Dermis blood vessel endothelial cell (primary cell): ENCODE measurements around the gene SLCO1B3. TPM values are rescaled to one million over a fixed set of nuclear protein-coding genes. Genes with fewer than 3 reads are reported as not detected.
"Not testable (repeated sequence)": the region's sequence is repeated elsewhere in the genome, so short reads cannot be mapped to it uniquely, and the experiment has no call there.

Experiments used
- DNase-seq: peaks from one replicate; pipeline ENCODE4 v3.0.0; 2010
- total RNA-seq: library from RNA; depleted of rRNA; stranded (reverse); fragments of >200 nt; gene quantifications from 2 replicates; pipeline ENCODE4 v1.2.3, GENCODE V29; 2014

Gene SLCO1B3, protein sequence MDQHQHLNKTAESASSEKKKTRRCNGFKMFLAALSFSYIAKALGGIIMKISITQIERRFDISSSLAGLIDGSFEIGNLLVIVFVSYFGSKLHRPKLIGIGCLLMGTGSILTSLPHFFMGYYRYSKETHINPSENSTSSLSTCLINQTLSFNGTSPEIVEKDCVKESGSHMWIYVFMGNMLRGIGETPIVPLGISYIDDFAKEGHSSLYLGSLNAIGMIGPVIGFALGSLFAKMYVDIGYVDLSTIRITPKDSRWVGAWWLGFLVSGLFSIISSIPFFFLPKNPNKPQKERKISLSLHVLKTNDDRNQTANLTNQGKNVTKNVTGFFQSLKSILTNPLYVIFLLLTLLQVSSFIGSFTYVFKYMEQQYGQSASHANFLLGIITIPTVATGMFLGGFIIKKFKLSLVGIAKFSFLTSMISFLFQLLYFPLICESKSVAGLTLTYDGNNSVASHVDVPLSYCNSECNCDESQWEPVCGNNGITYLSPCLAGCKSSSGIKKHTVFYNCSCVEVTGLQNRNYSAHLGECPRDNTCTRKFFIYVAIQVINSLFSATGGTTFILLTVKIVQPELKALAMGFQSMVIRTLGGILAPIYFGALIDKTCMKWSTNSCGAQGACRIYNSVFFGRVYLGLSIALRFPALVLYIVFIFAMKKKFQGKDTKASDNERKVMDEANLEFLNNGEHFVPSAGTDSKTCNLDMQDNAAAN
- total RNA-seq: not detected in 2 replicates

DNA sequence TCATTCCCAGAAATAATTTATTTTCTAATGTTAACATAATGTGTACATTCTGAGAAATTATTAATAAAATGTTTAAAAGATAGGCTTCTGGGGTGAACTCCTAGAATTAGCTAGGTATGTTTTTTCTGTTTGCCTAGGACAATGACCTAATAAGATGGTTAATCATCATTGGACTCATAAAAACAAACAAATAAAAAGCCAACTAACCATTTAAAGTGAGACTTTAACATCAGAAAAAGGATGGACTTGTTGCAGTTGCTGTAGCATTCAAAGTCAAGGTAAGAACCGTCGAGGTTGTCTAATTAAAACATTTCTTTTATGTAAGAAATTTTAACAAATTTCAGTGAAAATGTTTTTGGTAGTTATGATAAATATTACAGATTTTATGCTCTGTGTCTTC is at the start of gene SLCO1B3:
Gene SLCO1B3, plus strand, starts transcription at position 219 of the 400 bp plus-strand sequence. CDS start 5,034 bp downstream, outside the sequence.
- no peak for DNase-seq

DNA sequence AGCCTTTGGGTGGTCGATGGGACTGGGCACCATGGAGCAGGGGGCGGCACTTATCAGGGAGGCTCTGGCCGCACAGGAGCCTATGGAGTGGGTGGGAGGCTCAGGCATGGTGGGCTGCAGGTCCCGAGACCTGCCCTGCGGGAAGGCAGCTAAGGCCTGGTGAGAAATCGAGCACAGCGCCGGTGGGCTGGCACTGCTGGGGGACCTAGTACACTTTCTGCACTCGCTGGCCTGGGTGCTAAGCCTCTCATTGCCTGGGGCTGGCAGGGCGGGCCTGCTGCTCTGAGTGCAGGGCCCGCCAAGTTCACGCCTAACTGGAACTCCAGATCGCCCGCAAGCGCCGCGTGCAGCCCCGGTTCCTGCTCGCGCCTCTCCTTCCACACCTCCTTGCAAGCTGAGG is 33.1 kb upstream of the SLCO1B3 start:
- no peak for DNase-seq

DNA sequence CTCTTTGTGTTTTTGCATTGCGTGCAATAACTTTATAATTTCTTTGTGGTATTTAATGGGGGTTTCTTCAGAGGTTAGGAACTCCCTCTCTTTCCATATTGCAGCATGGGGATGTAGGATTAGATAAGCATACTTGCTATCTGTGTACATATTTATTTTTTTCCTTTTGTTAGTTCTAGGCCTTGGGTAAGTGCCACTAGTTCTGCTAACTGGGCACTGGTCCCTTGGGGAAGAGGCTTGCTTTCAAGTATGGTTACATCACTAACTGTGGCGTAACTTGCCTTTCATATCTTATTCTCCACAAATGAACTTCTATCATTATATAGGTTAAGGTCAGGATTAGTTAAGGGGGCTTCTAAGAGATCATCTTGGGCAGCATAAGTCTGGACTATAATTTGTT is 31.5 kb upstream of the SLCO1B3 start:
- no peak for DNase-seq

DNA sequence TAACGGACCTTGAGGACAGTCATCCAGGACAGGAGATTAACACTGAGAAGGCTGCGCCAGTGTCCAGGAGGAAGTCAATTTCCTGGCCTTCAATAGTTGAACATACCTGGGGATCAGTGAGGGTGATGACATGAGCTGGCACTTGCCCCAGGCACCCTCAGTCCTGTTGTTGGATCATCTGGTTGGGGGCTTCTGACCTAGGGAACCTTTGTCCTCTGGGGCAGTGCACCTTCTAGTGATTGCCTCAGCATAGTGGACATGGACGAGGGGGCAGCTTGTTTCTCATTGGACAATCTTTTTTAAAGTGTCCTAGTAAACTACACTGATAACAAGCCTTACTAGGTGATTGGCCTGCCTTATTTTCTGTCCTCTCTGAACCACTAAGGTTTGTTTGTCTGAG is 30.5 kb upstream of the SLCO1B3 start:
- DNase-seq: not testable (repeated sequence)

DNA sequence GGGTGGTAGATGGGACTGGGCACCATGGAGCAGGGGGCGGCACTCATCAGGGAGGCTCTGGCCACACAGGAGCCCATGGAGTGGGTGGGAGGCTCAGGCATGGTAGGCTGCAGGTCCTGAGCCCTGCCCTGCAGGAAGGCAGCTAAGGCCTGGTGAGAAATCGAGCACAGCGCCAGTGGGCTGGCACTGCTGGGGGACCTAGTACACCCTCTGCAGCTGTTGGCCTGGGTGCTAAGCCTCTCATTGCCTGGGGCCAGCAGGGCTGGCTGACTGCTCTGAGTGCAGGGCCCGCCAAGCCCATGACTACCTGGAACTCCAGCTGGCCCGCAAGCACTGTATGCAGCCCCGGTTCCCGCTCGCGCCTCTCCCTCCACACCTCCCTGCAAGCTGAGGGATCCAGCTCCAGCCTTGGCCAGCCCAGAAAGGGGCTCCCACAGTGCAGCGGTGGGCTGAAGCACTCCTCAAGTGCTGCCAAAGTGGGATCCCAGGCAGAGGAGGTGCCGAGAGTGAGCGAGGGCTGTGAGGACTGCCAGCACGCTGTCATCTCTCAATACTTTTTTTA is 26.6 kb upstream of the SLCO1B3 start:
- DNase-seq: not testable (repeated sequence)

DNA sequence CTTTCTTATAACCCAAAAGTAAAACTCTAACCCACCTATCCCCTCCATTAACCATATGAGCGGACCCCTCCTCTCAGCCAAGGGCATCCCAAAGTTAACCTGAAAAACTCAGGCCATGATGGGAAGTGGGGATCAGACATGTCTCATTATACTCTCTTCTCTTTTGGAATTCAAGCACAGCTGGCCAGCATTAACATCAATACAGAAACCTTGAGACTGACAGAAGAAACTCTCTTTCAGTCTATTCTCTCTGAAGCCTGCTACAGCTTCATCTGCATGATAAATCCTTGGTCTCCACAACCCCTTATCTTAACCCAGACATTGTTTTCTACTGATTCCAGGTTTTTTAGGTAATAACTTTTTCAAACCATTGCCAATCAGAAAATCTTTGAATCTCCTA is 17.5 kb upstream of the SLCO1B3 start:
- no peak for DNase-seq

DNA sequence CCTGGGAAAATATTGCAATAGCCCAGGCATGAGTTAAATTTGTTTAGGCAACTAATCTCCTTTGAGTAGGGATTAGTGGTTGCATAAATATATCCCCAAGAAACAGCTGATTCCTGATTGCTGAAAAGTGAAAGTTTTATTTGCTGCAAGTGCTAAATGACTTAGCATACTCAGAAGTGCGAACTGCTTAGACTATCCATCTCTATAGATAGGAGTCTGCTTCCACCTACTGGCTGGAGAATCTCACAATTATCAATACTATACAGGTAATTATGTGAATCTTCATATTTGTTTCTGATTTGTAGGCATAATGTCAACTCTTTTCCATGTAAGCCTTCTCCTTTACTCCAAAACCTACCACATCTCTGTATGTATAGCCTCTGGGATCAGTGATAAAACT is 12.0 kb upstream of the SLCO1B3 start:
- DNase-seq: peak; percentile 19

DNA sequence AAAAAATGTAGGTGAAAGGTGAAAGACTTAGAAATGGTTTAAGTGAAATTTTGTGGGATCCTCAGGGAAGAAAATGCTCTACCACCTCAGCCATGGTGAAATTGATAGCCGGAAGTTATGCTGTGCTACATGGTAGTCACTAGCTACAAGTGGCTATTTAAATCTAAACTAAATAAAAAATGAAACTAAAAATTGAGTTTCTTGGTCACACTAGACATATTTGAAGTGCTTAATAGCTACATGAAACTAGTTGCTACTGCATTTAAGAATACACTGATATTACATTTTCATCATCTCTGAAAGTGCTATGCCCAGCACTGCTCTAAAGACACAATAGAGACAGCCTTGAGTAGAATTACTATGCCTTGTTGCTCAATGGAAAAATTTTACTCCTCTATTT is 10.3 kb upstream of the SLCO1B3 start:
- DNase-seq: no peak

DNA sequence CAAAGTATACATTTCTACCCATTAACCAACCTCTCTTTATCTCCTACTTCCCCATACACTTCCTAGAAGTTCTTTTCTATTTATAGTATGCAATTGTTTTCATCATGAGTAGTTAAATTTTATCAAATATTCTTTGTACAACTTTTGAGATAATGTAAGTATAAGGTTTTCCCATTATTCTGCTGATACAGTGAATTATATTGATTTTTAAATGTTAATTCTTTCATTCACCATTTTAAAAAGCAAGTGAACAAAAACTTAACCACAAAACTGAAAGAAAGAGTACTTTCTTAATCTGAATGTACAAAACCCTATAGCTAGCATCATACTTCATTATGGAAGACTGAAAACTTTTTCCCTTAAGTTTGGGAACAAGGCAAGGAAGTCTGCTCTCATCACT is 9.5 kb upstream of the SLCO1B3 start:
- no peak for DNase-seq

DNA sequence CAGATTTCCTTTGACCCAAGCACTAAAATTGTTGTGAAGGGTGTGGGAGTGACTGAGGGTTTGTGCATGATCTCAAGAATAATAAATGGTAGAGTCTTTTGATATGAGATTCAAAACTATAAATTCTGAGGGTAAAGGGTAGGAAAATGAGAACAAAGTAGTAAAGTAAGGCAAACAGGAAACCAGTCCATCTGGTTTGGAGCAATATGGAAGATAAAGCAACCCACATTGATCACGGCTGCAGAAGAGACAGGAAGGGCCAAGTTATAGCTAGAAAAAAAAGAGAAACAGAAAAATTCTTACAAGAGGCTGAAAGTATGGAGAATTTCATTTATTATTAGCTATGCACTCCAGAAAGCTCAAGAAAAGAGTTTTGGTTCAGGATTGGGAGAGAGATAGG is 4.6 kb upstream of the SLCO1B3 start:
- no peak for DNase-seq

DNA sequence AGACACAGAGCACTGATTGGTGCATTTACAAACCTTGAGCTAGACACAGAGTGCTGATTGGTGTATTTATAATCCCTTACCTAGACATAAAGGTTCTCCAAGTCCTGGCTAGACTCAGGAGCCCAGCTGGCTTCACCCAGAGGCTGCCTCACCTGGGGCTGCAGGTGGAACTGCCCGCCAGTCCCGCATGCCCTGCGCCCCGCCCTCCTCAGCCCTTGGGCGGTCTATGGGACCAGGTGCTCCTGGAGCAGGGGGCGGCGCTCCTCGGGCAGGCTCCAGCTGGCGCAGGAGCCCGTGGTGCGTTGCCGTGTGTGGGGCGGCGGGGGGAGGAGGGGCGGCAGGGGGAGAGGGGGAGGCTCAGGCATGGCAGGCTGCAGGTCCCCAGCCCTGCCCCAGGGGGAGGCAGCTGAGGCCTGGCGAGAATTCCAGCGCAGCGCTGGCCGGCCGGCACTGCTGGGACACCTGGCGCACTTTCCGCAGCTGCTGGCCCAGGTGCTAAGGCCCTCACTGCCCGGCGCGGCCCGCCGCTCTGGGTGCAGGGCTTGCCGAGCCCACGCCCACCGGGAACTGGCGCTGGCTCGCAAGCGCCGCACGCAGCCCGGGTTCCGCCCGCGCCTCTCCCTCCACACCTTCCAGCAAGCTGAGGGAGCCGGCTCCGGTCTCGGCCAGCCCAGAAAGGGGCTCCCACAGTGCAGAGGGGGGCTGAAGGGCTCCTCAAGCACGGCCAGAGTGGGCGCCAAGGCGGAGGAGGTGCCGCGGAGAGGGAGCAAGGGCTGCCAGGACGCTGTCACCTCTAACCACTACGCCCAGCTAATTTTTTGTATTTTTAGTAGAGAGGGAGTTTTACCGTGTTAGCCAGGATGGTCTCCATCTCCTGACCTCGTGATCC is 3.1 kb upstream of the SLCO1B3 start:
- DNase-seq: no peak

DNA sequence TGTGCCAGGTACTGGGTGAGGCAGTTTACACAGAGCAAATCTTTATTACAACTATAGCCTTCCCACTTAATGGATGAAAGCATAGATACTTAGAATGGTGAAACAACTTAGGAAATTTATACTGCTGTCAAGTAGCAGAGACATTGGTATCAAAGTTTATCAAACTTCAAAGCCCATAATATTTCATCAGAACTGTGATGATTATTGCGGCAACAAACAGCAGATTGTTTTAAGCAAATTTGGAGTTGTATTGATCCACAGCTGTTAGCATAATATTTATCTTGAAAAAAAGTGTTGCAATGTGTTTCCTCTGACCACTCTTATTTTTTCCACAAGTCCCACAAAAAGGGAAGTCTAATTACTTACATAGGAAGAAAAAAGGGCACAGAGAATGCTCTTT is 2.0 kb upstream of the SLCO1B3 start:
- DNase-seq: no peak

DNA sequence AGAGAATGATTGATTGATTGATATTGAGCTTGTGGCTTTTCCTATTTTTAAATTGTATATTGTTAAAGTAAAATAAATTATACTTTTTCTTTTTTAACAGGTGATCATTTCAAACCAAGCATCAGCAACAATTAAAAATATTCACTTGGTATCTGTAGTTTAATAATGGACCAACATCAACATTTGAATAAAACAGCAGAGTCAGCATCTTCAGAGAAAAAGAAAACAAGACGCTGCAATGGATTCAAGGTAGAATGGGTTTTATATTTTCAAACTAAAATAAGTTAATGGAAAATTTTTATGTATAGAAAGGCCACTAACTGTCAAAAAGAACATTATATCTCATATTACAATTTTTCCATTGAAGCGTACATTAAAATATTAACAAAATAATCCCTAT is 5.1 kb downstream of the SLCO1B3 start:
- no peak for DNase-seq

DNA sequence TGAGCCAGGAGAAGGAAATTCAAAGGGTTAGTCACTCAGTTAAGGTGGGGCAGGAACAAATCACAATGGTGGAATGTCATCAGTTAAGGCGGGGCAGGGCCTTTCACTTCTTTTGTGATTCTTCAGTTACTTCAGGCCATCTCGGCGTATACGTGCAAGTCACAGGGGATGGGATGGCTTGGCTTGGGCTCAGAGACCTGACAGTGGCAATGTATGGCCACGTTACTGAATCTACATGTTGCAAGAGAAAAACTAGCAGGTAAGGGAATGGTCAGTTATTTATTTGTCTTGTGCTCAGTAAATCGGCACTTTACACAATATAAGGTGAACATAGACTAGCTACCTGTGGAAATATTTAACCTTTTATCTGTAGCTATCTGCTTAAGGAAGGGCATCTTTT is 11.9 kb downstream of the SLCO1B3 start:
- no peak for DNase-seq

DNA sequence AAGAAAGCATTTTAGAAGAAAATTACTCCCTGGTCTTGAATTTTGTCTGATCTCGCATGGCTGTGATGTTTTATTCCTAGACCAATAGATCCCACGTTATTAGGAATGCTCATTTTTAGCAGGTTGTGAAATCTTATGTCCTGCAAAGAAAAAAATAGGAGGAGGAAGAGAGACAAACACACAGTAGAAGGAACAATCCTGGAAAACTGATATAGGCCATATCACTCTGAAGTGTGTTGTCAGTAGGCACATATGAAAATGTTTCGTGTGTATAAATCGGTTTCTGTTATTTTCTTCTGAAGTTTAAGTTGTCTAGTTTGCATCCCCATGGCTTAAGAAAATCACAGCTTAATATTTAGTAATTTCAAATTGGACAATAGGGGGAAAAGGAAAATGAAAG is 12.4 kb downstream of the SLCO1B3 start:
- no peak for DNase-seq

DNA sequence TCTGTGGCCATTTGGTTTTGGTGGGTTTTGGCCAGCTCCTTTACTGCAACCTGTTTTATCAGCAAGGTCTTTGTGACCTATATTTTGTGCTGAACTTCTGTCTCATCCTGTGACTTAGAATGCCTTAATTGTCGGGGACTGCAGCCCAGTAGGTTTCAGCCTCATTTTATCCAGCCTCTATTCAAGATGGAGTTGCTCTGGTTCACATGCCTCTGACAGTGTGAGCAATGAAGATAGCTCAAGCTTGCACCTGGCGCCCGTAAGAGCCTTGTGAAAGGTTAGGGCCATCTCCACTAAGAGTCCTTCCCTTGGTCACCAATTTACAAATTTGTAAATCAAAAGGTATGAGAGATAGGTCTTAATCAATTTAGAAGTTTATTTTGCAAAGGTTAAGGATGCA is 19.4 kb downstream of the SLCO1B3 start:
- DNase-seq: no peak

DNA sequence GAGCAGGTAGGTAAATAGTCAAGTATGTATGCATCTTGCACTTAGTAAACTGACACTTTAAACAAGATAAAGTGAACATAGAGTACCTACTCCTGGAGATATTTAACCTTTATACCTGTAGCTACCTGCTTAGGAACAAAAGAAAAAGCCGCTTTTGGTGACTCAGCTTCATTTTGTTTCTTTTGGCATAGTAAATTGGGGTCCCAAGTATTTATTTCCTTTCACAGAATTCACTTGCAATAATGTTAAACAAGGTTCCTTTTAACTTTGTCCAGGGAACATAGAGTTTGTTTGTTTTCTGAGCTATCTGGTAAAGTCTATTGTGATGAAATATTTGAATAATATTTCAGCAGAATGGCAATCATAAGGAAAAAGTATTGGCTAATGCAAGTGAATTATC is 20.0 kb downstream of the SLCO1B3 start:
- no peak for DNase-seq

DNA sequence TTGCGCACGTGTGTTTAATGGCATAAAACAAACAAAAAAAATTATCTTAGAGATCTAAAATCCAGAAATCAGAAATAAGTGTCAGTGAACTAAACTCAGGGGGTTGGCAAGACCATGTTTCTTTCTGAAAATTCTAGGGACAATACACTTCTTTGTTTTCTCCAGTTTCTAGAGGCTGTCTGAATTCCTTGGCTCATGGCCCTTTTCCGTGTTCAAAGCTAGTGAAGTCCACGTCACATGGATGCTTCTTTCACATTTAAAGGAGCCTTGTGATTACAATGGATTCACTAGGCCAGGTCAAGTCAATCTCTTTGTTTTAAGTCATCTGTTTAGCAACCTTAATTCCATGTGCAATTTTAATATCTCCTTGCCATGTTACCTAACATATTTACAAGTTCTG is 22.4 kb downstream of the SLCO1B3 start:
- no peak for DNase-seq

DNA sequence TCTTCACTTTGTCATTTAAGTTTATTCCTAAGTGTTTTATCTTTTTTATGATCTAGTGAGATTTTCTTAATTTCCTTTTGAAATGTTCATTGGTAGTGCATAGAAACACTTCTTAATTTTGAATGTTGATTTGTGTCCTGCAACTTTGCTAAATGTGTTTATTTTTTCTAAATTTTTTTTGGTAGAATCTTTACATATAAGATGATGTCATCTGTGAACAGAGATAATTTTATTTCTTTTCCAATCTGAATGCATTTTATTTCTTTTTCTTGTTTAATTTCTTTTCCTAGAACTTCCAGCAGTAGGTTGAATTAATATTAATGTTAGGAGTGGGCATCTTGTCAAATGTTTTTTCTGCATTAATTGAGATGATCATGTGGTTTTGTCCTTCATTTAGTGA is 42.1 kb downstream of the SLCO1B3 start:
- DNase-seq: no peak

DNA sequence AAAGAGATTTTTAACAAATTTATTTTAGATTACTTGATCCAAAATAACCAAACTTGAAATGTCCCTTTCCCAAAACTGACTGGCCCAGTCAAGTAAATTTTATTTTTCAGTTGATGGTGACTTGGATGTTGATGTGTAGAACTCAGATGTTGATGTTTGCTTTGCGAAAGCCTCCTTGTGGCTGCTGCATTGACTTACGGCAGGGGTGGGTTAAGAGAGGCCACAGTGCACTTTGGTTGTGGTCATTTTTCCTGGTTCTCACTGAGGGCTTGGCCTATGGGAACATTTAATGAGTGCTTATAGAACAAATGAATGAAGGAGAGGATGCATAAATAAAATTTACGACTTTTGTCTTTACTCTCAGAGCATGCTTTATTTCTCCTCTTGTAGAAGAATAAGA is 52.6 kb downstream of the SLCO1B3 start:
- DNase-seq: no peak

DNA sequence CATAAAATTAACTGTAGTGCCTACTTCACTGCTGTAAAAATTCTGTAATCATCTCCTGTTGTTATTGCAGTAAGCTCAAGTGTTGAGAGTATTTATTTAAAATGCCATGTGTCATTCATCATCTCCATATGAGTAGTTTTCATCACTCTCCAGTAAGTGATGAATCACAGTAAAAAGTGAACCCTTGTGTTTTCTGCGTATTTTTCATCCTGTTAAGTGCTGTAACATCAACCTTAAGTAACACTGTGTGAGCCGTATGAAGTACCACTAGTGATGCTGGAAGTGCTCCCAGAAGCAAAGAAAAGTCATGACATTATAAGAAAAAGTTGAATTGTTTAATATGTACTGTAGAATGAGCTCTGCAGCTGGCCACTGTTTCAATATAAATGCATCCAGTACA is 55.4 kb downstream of the SLCO1B3 start:
- no peak for DNase-seq

DNA sequence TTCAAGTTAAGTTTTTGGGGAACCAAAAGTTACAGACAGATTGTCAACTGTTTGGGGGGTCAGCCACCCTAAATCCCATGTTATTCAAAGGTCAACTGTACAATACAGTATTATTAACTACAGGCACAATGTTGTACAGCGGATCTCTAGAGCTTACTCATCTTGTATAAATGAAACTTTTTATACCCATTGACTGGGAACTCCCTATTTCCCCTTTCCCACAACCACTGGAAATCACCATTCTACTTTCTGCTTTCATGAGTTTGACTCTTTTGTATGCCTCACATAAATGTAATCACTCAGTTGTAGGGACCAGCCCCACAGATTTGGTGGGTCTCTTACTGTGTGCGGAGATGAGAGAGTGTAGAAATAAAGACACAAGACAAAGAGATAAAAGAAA is 57.8 kb downstream of the SLCO1B3 start:
- DNase-seq: no peak

DNA sequence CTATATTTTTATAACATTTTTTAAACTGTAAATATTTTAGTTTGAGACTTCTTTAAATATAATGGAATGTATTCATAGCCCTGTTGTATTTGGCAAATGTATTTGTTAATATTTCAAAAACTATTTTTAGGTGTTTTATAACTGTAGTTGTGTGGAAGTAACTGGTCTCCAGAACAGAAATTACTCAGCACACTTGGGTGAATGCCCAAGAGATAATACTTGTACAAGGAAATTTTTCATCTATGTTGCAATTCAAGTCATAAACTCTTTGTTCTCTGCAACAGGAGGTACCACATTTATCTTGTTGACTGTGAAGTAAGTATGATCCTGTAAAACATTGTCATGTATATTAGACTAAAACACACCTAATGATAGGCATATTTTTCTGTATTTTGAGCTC is 72.8 kb downstream of the SLCO1B3 start:
- no peak for DNase-seq
